ENCODE data around the gene SALL1.

Gene SALL1

DNA sequence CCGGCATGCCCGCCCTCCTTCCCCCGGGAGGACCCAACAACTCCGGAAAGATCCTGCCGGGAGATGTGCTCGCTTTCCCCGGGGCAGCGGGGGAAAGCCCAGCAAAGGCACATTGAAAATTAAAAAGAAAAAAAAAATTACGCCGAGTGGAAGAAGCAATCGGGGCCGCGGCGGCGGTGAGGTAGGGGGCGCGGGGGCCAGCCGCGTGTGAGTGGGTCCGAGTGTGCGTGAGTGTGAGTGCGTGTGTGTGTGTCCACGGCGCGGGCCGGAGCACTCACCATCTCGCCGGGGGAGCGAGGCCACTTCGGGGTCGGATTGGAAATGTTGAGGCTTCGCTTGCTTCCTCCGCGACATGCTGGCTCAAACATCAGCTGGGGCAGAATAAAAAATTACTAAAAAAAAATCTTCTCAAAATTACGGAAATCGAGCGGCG lies at the start of gene SALL1:
Gene SALL1 (minus strand): TSS at position 383 of the 433 bp plus-strand sequence. CDS start 29 bp downstream, at position 354.
- no peak for DNase-seq (ENCODE audit: low read depth in 1 of 2, low spot score in 1 of 2)

DNA sequence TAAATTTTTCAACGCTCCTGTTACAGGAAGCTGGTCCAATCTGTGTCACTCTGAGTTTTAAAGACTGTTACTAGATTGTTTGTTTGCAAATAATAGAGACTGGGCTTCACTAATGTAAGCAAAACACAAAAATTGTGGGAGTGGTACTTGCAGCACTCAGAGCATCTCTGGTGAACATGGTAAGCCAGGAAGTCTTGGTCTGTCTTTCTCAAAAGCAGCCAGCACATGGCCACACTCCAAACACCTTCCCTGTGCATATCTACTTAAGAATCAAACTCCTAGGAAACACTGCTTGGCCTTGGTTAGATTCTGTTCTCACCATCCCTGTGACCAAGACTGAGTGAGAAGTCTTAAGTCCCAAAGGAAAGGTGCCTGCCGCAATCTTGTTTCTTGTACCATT lies 49.7 kb upstream of the SALL1 start:
- DNase-seq (ENCODE audit: low read depth in 1 of 2, low spot score in 1 of 2): no peak

- DNase-seq (ENCODE audit: low read depth in 1 of 2, low spot score in 1 of 2): no peak
Observed at GRCh38 chr16:51197953-51198748, 47.1 kb upstream of the SALL1 start.

GRCh38 chr16:51193879-51194278 lies 42.8 kb upstream of the SALL1 start:
- DNase-seq (ENCODE audit: low read depth in 1 of 2, low spot score in 1 of 2): no peak

DNA sequence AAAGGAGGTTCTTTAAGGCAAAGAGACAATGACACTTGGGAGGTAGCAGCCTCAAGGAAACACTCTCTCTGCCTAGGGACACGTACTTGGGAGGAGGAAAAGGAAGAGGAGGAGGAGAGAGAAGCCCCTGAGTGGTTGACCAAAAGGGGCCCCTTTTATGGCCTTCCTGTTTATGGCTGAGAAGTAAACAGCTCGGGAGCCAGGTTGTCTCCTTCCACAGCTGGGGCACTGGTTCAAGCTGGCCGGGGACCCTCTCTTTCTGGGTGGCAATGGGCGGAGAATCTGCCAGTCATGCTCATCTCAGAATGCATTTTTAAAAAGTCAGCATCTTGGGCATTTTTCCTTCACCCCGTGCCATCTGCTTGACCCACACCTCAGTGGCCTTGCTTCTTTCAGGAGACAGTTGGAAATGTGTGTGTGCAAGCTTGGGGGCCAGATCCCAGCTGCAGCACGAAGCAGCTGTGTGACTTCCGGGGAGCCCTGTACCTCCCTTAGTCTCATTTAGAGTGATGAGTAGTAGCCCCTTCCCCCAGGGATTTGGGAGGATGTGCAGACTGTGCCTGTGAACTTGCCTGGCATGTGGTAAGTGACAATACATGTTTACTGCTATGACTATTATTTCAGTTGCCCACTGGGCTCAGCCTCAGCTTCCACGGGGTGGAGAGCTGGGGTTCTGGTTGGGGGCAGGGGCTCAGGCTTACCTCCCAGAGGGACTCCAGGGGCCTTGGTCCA lies 33.8 kb upstream of the SALL1 start:
- DNase-seq (ENCODE audit: low read depth in 1 of 2, low spot score in 1 of 2): no peak

DNA sequence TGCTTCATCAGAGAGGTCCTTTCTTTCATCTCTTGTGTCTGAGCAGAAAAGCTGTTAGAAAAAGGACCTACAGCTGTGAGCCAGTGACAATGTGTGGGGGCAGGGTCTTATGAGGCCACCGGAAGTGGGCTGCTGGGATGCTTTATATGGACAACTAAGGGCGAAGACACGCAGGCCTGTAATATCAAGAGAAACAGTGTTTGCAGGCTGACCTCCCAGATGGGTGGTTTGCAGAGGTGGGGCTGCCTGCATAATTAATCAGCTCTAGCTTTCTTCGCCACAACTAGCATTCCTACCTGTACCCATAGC lies 30.4 kb upstream of the SALL1 start:
- no peak for DNase-seq (ENCODE audit: low read depth in 1 of 2, low spot score in 1 of 2)

GRCh38 chr16:51180719-51181502 lies 29.8 kb upstream of the SALL1 start:
- DNase-seq (ENCODE audit: low read depth in 1 of 2, low spot score in 1 of 2): no peak

DNA sequence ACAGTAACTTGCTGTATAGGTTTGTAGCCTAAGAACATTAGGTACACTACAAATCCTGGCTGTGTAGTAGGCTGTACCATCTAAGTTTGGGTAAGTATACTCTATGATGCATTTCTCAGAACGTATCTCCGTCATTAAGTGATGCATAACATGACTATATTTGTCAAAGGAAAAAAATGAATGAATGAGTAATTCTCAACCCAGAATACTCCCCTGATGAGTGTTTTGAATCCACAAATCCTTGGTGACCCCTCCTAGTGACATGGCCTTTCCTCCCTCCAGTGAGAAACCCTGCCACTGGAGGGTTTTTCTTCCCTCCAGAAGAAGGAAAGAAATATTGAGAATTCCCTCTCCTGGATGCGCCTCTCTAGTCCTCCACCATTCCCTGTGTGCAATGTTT lies 24.0 kb upstream of the SALL1 start:
- DNase-seq (ENCODE audit: low read depth in 1 of 2, low spot score in 1 of 2): no peak

DNA sequence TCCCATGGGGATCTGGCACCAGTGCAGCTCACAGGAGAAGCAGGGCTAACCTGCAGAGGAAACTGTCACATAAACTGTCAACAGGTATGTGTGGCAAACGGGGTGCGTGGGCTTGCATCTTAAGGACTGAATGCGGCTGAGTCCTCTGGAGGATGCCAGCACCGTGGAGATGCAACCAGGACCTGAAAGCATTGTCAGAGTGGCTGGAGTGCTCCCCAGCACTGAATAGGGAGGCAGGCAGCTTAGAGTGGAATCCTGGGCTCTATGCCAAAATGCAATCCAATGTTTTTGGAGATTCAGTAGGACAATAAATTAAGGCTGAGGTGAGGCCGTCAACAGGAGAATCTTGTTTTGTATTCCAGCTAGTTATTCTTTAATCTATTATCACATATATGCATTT lies 21.3 kb upstream of the SALL1 start:
- DNase-seq (ENCODE audit: low read depth in 1 of 2, low spot score in 1 of 2): no peak

- no peak for DNase-seq (ENCODE audit: low read depth in 1 of 2, low spot score in 1 of 2)
Observed at GRCh38 chr16:51168755-51169154, 17.7 kb upstream of the SALL1 start.

DNA sequence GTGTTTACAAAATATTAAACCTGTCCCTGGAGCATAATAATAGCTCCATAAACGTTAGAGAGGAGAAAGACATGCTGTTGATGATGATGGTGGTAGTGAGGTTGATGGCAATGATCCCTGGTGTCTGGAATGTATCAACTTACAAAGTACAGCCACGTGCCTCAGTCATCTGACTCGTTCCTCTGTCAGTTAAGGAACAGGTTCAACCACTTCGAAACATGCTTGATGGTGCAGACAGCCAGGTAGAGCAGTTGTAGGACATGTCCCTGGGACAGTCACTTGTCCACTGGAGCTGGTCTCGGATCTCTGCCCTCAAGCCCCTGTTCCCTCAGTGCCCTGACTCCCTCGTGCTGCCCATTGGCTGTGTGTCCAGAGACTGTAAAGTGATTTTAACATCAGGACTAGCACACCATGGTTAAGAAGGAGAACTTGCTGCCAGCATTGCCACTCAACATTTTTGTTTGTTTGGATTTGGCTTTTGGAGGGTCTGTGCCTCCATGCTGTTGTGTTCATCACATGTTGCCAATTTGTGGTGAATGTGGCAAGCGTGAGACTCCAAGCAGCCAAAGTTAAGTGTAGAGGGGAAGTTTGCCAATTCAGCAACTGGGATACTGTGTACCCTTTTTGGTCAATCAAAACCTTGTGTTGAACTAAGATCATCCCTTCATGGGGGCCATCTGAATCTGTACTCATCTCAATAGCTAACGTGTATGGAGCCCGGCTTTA lies 16.3 kb upstream of the SALL1 start:
- DNase-seq (ENCODE audit: low read depth in 1 of 2, low spot score in 1 of 2): no peak

DNA sequence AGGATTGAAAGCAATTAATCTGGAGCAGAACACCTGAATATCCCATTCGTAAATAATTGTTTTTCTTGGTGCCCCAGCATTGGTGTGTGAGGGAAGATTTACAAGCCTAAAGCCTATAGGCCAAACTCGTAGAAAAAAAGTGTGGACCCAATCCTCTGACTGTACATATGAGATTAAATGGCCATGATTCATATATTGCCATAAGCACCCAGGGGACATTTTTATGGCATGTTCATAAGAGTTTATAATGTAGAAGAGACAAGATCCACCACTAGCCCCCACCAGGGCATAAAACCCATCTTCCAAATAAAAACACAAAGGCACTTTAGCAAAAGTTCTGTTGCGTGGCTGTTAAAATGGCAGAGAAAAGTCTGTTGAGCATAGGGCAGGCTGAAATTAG lies 15.5 kb upstream of the SALL1 start:
- no peak for DNase-seq (ENCODE audit: low read depth in 1 of 2, low spot score in 1 of 2)

DNA sequence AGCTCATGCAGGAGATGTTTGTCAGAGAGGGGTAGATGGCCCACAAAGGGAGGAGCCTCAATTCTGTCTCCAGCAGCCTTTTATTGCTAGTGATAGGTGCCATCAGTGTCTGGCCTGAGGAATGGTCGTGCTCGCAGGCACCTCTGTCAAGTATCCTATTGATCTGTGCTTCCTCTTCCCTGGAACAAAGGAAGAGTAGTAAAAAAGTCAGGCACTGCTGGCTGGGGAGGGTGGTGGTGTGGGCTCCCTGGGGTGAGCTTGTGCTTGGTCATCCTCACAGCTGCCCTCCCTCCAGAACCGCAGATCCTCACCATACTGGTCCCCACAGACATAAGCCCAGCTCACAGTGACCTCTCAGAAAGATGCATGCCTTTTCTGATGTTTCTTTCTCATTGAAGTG lies 15.0 kb upstream of the SALL1 start:
- no peak for DNase-seq (ENCODE audit: low read depth in 1 of 2, low spot score in 1 of 2)

DNA sequence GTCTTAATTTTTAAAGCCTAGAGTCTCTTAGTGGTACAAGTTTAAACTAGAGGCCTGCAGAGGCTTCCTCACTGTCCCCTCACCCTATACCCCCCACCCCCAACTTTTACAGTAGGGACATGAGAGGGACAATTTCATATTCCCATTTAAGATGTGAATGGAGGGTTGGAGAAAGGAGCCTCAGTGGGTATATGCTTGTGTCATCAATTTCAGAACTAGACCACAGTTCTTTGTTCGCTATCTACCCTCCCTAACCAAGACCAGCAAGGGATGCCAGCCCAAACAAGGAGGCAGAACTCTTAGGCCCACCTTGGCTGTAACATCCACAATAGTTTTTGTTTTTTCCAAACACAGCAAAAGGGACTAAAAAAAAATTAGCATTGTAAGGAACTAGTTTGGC lies 14.0 kb upstream of the SALL1 start:
- no peak for DNase-seq (ENCODE audit: low read depth in 1 of 2, low spot score in 1 of 2)

- no peak for DNase-seq (ENCODE audit: low read depth in 1 of 2, low spot score in 1 of 2)
Observed at GRCh38 chr16:51164574-51164973, 13.5 kb upstream of the SALL1 start.

- no peak for DNase-seq (ENCODE audit: low read depth in 1 of 2, low spot score in 1 of 2)
Observed at GRCh38 chr16:51163894-51164566, 13.0 kb upstream of the SALL1 start.

- DNase-seq (ENCODE audit: low read depth in 1 of 2, low spot score in 1 of 2): no peak
Observed at GRCh38 chr16:51163366-51163765, 12.3 kb upstream of the SALL1 start.

- DNase-seq (ENCODE audit: low read depth in 1 of 2, low spot score in 1 of 2): no peak
Observed at GRCh38 chr16:51161440-51162195, 10.5 kb upstream of the SALL1 start.

GRCh38 chr16:51159865-51160264 lies 8.8 kb upstream of the SALL1 start:
- no peak for DNase-seq (ENCODE audit: low read depth in 1 of 2, low spot score in 1 of 2)

DNA sequence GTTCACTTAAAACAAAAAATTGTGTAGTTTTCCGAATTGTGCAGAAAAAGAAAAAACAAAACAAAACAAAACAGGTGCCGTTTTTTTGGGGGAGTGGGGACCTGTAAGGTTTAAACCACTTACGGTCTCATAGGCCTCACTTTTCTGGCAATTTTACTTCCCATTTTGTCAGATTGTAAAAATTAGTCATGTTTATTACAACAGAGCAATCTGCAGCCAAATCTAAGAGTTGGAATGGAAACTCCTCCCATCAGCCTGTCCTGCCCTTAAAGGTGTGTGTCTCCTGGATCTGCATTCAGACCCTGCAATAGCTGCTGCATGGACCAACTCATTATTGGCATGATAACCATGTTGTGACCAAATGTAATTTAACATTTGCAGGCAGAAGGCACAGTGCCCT lies 8.2 kb upstream of the SALL1 start:
- no peak for DNase-seq (ENCODE audit: low read depth in 1 of 2, low spot score in 1 of 2)

Measured in activated CD4-positive, alpha-beta T cell treated with anti-CD3 and anti-CD28 coated beads, Interleukin-2, amount 50 U/mL, for 24 hours (primary cell).